WI38 (cell line): ENCODE results near the gene ACSL5.
"Not testable (repeated sequence)": the region's sequence is repeated elsewhere in the genome, so short reads cannot be mapped to it uniquely, and the experiment has no call there.

ENCODE experiments used
- H3K4me3 ChIP-seq: 2 replicates; pipeline ENCODE4 v1.5.1; 2011; ENCODE audit warnings: low read depth, mild to moderate bottlenecking, control low read depth, low read length
- TF ChIP-seq, protein P1 (sequence below): IDR thresholded peaks from 2 replicates; pipeline ENCODE4 v1.5.1; 2012; ENCODE audit warnings: low read depth, mild to moderate bottlenecking, control low read depth, low read length

ACSL5 gene

DNA sequence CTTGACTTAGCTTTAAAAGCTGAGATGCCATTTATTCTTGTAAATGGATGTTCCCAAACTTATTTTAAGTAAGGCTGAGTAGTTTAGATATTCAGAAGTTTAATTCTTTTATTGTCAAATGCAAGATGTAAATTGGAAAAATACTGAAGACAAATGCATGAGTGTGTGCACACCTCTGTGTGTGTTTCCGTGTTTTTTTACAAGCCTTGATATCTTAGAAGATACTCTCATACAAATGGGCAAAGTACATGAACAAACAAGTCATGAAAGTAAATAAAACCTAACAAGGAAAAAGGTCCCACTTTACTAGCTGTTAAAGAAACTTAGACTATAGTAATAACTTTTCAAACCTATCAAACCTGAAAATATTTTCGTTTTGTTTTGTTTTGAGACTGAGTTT, 29.0 kb downstream of the ACSL5 start:
- TF ChIP-seq, protein P1, sequence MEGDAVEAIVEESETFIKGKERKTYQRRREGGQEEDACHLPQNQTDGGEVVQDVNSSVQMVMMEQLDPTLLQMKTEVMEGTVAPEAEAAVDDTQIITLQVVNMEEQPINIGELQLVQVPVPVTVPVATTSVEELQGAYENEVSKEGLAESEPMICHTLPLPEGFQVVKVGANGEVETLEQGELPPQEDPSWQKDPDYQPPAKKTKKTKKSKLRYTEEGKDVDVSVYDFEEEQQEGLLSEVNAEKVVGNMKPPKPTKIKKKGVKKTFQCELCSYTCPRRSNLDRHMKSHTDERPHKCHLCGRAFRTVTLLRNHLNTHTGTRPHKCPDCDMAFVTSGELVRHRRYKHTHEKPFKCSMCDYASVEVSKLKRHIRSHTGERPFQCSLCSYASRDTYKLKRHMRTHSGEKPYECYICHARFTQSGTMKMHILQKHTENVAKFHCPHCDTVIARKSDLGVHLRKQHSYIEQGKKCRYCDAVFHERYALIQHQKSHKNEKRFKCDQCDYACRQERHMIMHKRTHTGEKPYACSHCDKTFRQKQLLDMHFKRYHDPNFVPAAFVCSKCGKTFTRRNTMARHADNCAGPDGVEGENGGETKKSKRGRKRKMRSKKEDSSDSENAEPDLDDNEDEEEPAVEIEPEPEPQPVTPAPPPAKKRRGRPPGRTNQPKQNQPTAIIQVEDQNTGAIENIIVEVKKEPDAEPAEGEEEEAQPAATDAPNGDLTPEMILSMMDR = no peak
- H3K4me3 ChIP-seq = no peak overlapping the region

DNA sequence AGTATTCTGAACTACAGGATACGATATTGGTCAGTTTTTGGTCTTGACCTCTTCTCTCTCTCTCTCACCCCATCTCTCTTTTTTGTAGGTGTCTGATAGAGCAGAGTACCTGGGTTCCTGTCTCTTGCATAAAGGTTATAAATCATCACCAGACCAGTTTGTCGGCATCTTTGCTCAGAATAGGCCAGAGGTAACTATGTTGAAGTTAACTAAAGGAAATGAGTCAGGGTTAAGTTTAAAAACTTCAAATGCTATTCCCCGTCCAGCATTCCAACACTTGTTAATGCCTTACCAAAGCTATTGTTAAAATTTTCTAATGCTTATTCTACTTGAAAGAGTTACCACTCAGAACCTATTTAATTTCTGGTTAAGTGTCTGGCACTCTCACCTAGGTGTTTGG, 30.7 kb downstream of the ACSL5 start:
- TF ChIP-seq, protein P1 = no peak
- H3K4me3 ChIP-seq = no peak overlapping the region

DNA sequence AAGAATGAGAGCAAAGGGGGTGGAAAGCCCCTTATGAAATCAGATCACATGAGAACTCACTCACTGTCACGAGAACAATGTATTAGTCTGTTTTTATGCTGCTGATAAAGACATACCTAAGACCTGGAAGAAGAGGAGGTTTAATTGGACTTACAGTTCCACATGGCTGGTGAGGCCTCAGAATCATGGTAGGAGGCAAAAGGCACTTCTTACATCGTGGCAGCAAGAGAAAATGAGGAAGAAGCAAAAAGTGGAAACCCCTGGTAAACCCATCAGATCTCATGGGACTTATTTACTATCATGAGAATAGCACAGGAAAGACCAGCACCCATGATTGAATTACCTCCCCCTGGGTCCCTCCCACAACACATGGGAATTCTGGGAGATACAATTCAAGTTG, 32.9 kb downstream of the ACSL5 start:
- not testable (repeated sequence) for H3K4me3 ChIP-seq

DNA sequence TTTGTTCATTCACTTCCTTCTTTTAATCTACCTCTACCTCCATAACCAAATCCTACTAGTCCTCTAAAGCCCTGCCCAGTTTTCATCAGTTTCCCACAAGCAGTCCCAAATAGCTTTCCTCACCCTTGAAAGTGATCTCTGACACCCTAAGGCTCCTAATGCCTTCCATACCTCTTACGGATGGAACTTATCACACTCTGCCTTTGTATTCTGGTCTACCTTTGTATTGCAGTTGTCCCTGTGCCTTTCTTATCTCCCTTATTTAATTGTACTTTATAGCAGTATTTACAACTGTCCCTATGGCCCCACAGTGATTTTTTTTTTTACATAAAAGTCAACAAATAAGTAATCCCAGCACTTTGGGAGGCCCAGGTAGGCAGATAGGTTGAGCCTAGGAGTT, 33.8 kb downstream of the ACSL5 start:
- TF ChIP-seq, protein P1 = no peak
- H3K4me3 ChIP-seq = no peak overlapping the region

DNA sequence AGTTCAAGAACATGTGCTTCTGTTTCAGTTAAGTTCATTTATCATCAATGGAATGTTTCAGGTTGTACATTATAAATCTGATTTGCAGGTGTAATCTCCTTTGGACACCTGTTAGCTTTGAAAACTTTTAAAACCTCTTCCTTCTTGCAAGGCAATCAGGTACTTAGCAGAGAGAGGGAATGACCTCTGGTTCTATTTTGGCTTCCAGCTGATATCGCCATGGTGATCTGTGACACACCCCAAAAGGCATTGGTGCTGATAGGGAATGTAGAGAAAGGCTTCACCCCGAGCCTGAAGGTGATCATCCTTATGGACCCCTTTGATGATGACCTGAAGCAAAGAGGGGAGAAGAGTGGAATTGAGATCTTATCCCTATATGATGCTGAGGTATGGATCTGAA, 35.4 kb downstream of the ACSL5 start:
- TF ChIP-seq, protein P1 = no peak
- H3K4me3 ChIP-seq = no peak overlapping the region

DNA sequence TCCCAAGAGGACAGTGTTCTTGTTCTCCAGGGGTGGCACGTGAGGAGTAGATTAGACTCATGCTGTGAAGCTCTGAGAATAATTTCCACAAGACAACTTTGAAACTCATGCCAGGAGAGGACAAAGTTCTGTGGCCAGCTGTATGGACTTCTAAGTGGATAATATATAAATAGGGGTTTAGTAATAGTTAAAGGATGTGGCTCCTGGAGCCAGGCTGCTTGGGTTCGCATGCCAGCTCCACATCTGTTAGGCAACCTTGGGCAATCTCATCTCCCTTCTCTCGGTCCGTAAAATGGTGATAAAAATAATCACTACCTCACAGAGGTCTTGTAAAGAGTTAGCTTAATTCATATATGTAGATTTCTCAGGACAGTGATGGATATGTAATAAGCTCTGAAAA, 35.8 kb downstream of the ACSL5 start:
- H3K4me3 ChIP-seq = no peak overlapping the region
- TF ChIP-seq, protein P1 = no peak

DNA sequence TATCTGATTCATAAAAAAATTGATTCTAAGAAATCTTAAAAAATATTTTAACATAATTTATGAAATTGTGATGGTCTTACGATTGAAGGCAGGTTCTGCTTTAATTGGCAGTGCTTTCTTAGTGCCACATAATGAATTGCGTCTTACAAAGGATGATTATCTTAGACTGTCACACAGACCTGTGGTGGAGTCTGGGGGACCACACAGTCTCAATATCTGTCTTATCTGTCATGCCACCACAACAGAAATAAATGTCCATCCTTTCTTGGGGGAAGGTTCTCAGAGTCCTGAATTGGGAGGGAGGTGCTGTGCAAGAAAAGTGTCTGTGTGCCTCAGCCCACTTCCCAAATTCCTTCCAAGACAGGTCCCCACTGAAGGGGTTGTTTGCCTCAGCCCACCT, 38.8 kb downstream of the ACSL5 start:
- H3K4me3 ChIP-seq = no peak overlapping the region
- TF ChIP-seq, protein P1 = no peak

DNA sequence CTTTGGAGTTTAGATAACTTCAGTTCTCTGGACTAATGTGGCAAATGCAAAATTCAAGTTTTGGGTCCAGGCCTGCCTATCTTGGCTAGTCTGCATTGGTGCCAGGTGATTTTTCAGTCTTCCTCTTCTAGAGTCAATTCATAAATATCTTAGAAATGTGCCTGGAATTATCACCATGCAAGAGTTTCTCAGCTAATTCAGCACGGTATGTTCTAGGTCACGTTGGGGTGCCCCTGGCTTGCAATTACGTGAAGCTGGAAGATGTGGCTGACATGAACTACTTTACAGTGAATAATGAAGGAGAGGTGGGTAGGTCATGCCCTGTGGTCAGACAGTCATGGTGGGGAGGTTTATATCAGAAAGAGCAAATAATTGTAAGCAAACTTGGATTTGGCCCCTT, 47.8 kb downstream of the ACSL5 start:
- no peak overlapping the region for H3K4me3 ChIP-seq
- TF ChIP-seq, protein P1 = no peak
